Measurements from ENCODE around the gene KCNG2. TPM values are rescaled to one million over a fixed set of nuclear protein-coding genes. Genes with fewer than 3 reads are reported as not detected.

Gene KCNG2
- total RNA-seq, 1 donor from 2014 or later, result not detected

GRCh38 chr18:79921984-79922965 lies 124.5 kb downstream of the KCNG2 start:
- Histone ChIP-seq H3F3A (ENCODE audit: low read depth) (peaks cover 9% of the 10 kb centered on the region), H3K27me3 (no peaks in the 10 kb centered on the region), H3K9me3 (ENCODE audit: low read depth) (no peaks in the 10 kb centered on the region), H3K79me2 (ENCODE audit: low read depth) (no peaks in the 10 kb centered on the region), H4K20me1 (ENCODE audit: low read depth) (peaks cover 18% of the 10 kb centered on the region), H2AFZ (replicated peaks) (no peak overlapping the region), H3K4me1 (peaks cover 10% of the 10 kb centered on the region), H3K4me2 (no peak overlapping the region), H3K9ac (no peak overlapping the region), H3K4me3 (no peak overlapping the region), H3K27ac (no peak overlapping the region), H3K36me3 (no peaks in the 10 kb centered on the region)
- peaks cover 13% of the 10 kb centered on the region for H3K27me3 Mint-ChIP-seq (ENCODE audit: insufficient read depth, low read depth)
- TF ChIP-seq EZH2phosphoT487 (IDR thresholded peaks at IDR 0.05) (no peak), EZH2 (IDR thresholded peaks at IDR 0.05) (no peak), CTCF (IDR thresholded peaks at IDR 0.05) (no peak)
- no peak for DNase-seq (ENCODE audit: low spot score)
- H3K27ac Mint-ChIP-seq, result no peak overlapping the region
- H3K4me1 Mint-ChIP-seq, result peaks cover 7% of the 10 kb centered on the region
- H3K36me3 Mint-ChIP-seq, result peaks cover 45% of the 10 kb centered on the region
- H3K4me3 Mint-ChIP-seq, result no peak overlapping the region
- H3K9me3 Mint-ChIP-seq, result peaks cover 32% of the 10 kb centered on the region

- peaks cover 24% of the 10 kb centered on the region for H4K20me1 ChIP-seq (ENCODE audit: low read depth)
- no peaks in the 10 kb centered on the region for H3K79me2 ChIP-seq (ENCODE audit: low read depth)
- no peaks in the 10 kb centered on the region for H3K9me3 ChIP-seq (ENCODE audit: low read depth)
- Mint-ChIP-seq H3K27ac (no peak overlapping the region), H3K36me3 (peaks cover 43% of the 10 kb centered on the region), H3K4me1 (peaks cover 7% of the 10 kb centered on the region), H3K27me3 (ENCODE audit: insufficient read depth, low read depth) (peaks cover 13% of the 10 kb centered on the region), H3K4me3 (no peak overlapping the region), H3K9me3 (peaks cover 27% of the 10 kb centered on the region)
- no peak overlapping the region for H3K4me2 ChIP-seq
- no peaks in the 10 kb centered on the region for H3K36me3 ChIP-seq
- no peaks in the 10 kb centered on the region for H3K27me3 ChIP-seq
- no peak overlapping the region for H3K4me3 ChIP-seq
- no peak overlapping the region for H3K27ac ChIP-seq
- no peak for TF ChIP-seq CTCF (IDR thresholded peaks at IDR 0.05)
- no peak for TF ChIP-seq EZH2phosphoT487 (IDR thresholded peaks at IDR 0.05)
- no peak for TF ChIP-seq EZH2 (IDR thresholded peaks at IDR 0.05)
- DNase-seq (ENCODE audit: low spot score), result no peak
- peaks cover 16% of the 10 kb centered on the region for H3F3A ChIP-seq (ENCODE audit: low read depth)
- peaks cover 17% of the 10 kb centered on the region for H3K4me1 ChIP-seq
- no peak overlapping the region for H2AFZ ChIP-seq (replicated peaks)
- H3K9ac ChIP-seq, result no peak overlapping the region
These were observed 125.3 kb downstream of the KCNG2 start for GRCh38 chr18:79922971-79923411.

- H2AFZ ChIP-seq (replicated peaks), result no peak overlapping the region
- Mint-ChIP-seq H3K27me3 (ENCODE audit: insufficient read depth, low read depth) (peaks cover 12% of the 10 kb centered on the region), H3K9me3 (peaks cover 35% of the 10 kb centered on the region), H3K4me1 (peaks cover 7% of the 10 kb centered on the region), H3K27ac (no peak overlapping the region), H3K36me3 (peaks cover 48% of the 10 kb centered on the region), H3K4me3 (no peak overlapping the region)
- TF ChIP-seq EZH2phosphoT487 (IDR thresholded peaks at IDR 0.05), result no peak
- TF ChIP-seq CTCF (IDR thresholded peaks at IDR 0.05), result no peak
- no peak for TF ChIP-seq EZH2 (IDR thresholded peaks at IDR 0.05)
- H3K4me2 ChIP-seq, result no peak overlapping the region
- DNase-seq (ENCODE audit: low spot score), result no peak
- peaks cover 17% of the 10 kb centered on the region for H3K4me1 ChIP-seq
- no peak overlapping the region for H3K27ac ChIP-seq
- no peaks in the 10 kb centered on the region for H3K36me3 ChIP-seq
- peaks cover 27% of the 10 kb centered on the region for H4K20me1 ChIP-seq (ENCODE audit: low read depth)
- no peaks in the 10 kb centered on the region for H3K9me3 ChIP-seq (ENCODE audit: low read depth)
- H3K27me3 ChIP-seq, result no peaks in the 10 kb centered on the region
- H3K9ac ChIP-seq, result no peak overlapping the region
- H3F3A ChIP-seq (ENCODE audit: low read depth), result peaks cover 16% of the 10 kb centered on the region
- H3K4me3 ChIP-seq, result no peak overlapping the region
- no peaks in the 10 kb centered on the region for H3K79me2 ChIP-seq (ENCODE audit: low read depth)
These were observed 126.3 kb downstream of the KCNG2 start for GRCh38 chr18:79923896-79924585.

All from neural progenitor cell (in vitro differentiated cells).